ENCODE data around the gene EIF2AK3.

DNA sequence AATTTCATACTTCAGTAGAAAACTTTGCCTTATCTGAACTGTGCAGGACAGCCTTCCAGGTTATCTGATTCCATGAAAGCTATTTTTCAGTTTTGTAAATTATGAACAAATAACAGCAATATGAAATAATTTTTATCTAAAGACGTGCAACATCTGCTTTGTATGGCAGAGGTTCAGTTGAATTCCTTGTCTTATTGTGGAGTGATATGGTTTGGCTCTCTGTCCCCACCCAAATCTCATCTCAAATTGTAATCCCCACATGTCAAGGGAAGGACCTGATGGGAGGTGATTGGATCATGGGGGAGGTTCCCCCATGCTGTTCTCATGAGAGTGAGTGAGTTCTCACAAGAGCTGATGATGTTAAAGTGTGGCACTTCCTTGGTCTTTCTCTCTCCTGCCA lies 46.1 kb upstream of the EIF2AK3 start:
- TF ChIP-seq POLR2A (IDR thresholded peaks at IDR 0.05; ENCODE audit: low read depth, low read length) = no peak
- TF ChIP-seq POLR2AphosphoS5 (IDR thresholded peaks at IDR 0.05; ENCODE audit: low read depth, low read length) = no peak

Data from GM12892 (cell line).